Measurements from ENCODE around the gene IGF2R. TPM values are rescaled to one million over a fixed set of nuclear protein-coding genes. Genes with fewer than 3 reads are reported as not detected.

Gene IGF2R
- total RNA-seq, 2 experiments from 2014 or later: 57.4 to 59.8 TPM

DNA sequence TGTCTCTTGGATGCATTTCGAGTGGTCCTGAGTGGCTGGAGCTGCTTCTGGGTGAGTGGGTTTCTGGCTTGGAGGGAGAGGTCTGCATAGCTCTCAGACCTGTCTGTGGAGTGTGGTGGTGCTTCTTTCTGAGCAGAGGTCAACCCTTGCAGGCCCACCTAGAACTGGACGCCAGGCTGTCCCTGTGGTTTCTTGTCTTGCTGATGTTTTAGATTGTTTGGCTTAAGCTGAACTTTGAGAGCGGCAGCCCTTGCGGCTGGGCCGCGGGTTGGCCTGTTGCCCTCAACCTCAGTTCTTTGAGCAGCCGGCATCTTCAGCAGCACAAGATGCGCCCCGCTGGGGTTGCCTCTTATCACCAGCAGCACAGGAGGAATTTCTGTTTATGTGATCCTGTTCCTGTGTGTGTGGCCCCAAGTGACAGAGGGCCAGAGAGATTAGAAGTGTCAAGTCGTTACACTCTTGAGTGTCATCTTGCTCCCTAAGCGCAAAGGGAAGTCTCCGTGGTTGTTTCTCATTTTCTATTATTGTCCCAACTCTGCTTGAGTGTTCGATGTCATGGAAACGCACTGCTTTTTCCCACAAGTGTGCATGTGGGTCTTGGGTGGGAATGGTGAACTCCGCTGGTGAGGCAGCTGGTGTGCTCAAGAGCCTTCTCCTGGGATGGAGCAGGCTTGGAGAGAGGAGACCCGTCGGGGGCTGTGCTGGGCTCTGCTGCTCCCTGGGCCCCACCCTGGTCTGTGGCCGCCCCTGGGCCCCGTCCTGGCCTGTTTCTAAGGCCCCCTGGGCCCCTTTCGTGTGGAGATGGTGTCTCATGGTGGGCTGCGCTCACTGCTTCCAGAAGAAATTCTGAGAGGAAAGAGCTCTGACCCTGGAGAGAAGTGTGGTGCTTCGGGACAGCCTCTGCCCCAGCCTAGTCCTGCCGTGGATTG is 132.7 kb downstream of the IGF2R start:
- H3K27me3 Mint-ChIP-seq (ENCODE audit: low read depth): no peaks in the 10 kb centered on the region
- H3K9me3 Mint-ChIP-seq (ENCODE audit: insufficient read depth): no peaks in the 10 kb centered on the region
- peaks cover 27% of the 10 kb centered on the region for H3K4me1 Mint-ChIP-seq (ENCODE audit: low read depth)
- ChIA-PET POLR2A (no interaction called here), CTCF (interaction anchor here (0.9 kb wide), 1 partner anchor 238 kb away, joined by 3 read pairs; no protein-coding TSS in a partner anchor)
- no peak overlapping the region for H3K4me3 Mint-ChIP-seq
- ATAC-seq (no peak), DNase-seq (no peak)
- H3K36me3 Mint-ChIP-seq (ENCODE audit: low read depth): peaks cover 65% of the 10 kb centered on the region
- peak overlapping the region; percentile 30 for H3K27ac Mint-ChIP-seq

GRCh38 chr6:160102399-160102798 is 133.5 kb downstream of the IGF2R start:
- CTCF ChIA-PET: interaction anchor here (1.0 kb wide), 1 partner anchor 239 kb away, joined by 3 read pairs; no protein-coding TSS in a partner anchor
- Mint-ChIP-seq H3K4me3 (no peak overlapping the region), H3K27ac (no peak overlapping the region), H3K4me1 (ENCODE audit: low read depth) (peaks cover 27% of the 10 kb centered on the region), H3K9me3 (ENCODE audit: insufficient read depth) (no peaks in the 10 kb centered on the region), H3K36me3 (ENCODE audit: low read depth) (peaks cover 58% of the 10 kb centered on the region), H3K27me3 (ENCODE audit: low read depth) (no peaks in the 10 kb centered on the region)
- POLR2A ChIA-PET: no interaction called here
- no peak for DNase-seq
- ATAC-seq: no peak

GRCh38 chr6:160102956-160103824 is 134.3 kb downstream of the IGF2R start:
- ChIA-PET CTCF (interaction anchor here (1.0 kb wide), 1 partner anchor 240 kb away, joined by 3 read pairs; no protein-coding TSS in a partner anchor), POLR2A (no interaction called here)
- no peaks in the 10 kb centered on the region for H3K27me3 Mint-ChIP-seq (ENCODE audit: low read depth)
- peaks cover 24% of the 10 kb centered on the region for H3K4me1 Mint-ChIP-seq (ENCODE audit: low read depth)
- peaks cover 52% of the 10 kb centered on the region for H3K36me3 Mint-ChIP-seq (ENCODE audit: low read depth)
- DNase-seq: peak; percentile 47
- no peaks in the 10 kb centered on the region for H3K9me3 Mint-ChIP-seq (ENCODE audit: insufficient read depth)
- no peak overlapping the region for H3K27ac Mint-ChIP-seq
- peak; percentile 45 for ATAC-seq
- no peak overlapping the region for H3K4me3 Mint-ChIP-seq

- Mint-ChIP-seq H3K27ac (no peak overlapping the region), H3K4me3 (no peak overlapping the region), H3K4me1 (ENCODE audit: low read depth) (peaks cover 23% of the 10 kb centered on the region), H3K9me3 (ENCODE audit: insufficient read depth) (no peaks in the 10 kb centered on the region), H3K36me3 (ENCODE audit: low read depth) (peaks cover 47% of the 10 kb centered on the region), H3K27me3 (ENCODE audit: low read depth) (no peaks in the 10 kb centered on the region)
- ChIA-PET CTCF (no interaction called here), POLR2A (no interaction called here)
- ATAC-seq (no peak), DNase-seq (no peak)
Observed at GRCh38 chr6:160103825-160104100, 134.9 kb downstream of the IGF2R start.

DNA sequence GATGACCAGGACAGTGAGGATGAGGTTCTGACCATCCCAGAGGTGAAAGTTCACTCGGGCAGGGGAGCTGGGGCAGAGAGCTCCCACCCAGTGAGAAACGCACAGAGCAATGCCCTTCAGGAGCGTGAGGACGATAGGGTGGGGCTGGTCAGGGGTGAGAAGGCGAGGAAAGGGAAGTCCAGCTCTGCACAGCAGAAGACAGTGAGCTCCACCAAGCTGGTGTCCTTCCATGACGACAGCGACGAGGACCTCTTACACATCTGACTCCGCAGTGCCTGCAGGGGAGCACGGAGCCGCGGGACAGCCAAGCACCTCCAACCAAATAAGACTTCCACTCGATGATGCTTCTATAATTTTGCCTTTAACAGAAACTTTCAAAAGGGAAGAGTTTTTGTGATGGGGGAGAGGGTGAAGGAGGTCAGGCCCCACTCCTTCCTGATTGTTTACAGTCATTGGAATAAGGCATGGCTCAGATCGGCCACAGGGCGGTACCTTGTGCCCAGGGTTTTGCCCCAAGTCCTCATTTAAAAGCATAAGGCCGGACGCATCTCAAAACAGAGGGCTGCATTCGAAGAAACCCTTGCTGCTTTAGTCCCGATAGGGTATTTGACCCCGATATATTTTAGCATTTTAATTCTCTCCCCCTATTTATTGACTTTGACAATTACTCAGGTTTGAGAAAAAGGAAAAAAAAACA is 136.1 kb downstream of the IGF2R start:
- no peak for ATAC-seq
- Mint-ChIP-seq H3K27ac (no peak overlapping the region), H3K36me3 (ENCODE audit: low read depth) (peaks cover 43% of the 10 kb centered on the region), H3K9me3 (ENCODE audit: insufficient read depth) (no peaks in the 10 kb centered on the region), H3K4me1 (ENCODE audit: low read depth) (peaks cover 20% of the 10 kb centered on the region), H3K27me3 (ENCODE audit: low read depth) (no peaks in the 10 kb centered on the region), H3K4me3 (no peak overlapping the region)
- CTCF ChIA-PET: no interaction called here
- DNase-seq: no peak
- POLR2A ChIA-PET: no interaction called here

DNA sequence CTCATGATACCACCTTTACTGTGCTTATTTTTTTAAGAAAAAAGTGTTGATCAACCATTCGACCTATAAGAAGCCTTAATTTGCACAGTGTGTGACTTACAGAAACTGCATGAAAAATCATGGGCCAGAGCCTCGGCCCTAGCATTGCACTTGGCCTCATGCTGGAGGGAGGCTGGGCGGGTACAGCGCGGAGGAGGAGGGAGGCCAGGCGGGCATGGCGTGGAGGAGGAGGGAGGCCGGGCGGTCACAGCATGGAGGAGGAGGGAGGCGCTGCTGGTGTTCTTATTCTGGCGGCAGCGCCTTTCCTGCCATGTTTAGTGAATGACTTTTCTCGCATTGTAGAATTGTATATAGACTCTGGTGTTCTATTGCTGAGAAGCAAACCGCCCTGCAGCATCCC is 137.1 kb downstream of the IGF2R start:
- Mint-ChIP-seq H3K4me3 (no peak overlapping the region), H3K9me3 (ENCODE audit: insufficient read depth) (no peaks in the 10 kb centered on the region), H3K27me3 (ENCODE audit: low read depth) (no peaks in the 10 kb centered on the region), H3K27ac (no peak overlapping the region), H3K4me1 (ENCODE audit: low read depth) (peaks cover 19% of the 10 kb centered on the region), H3K36me3 (ENCODE audit: low read depth) (peaks cover 39% of the 10 kb centered on the region)
- DNase-seq (no peak), ATAC-seq (no peak)
- CTCF ChIA-PET: no interaction called here
- POLR2A ChIA-PET: no interaction called here

- ATAC-seq (no peak), DNase-seq (no peak)
- Mint-ChIP-seq H3K36me3 (ENCODE audit: low read depth) (peaks cover 35% of the 10 kb centered on the region), H3K27ac (no peak overlapping the region), H3K9me3 (ENCODE audit: insufficient read depth) (no peaks in the 10 kb centered on the region), H3K4me3 (no peak overlapping the region), H3K27me3 (ENCODE audit: low read depth) (no peaks in the 10 kb centered on the region), H3K4me1 (ENCODE audit: low read depth) (peaks cover 13% of the 10 kb centered on the region)
- CTCF ChIA-PET: no interaction called here
- POLR2A ChIA-PET: no interaction called here
Observed at GRCh38 chr6:160106701-160107100, 137.8 kb downstream of the IGF2R start.

DNA sequence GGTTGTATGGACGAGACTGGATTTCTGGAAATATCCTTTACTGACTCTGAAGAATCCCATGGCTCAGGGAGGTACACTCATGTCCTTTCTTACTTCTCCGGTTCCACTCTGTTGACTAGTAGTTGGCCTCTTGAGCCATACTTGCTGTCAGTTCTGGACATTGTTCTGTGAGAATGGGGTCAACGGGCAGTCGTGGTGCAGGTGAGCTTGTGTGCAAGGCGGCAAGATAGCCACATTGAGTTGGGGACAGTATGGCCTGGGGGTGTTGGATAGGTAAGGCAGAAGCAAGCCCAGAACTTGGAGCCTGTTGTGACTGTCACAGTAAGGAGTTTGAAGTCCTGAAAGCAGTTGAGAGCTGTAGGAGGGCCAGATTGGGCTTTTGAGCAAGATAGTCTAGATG is 139.2 kb downstream of the IGF2R start:
- Mint-ChIP-seq H3K9me3 (ENCODE audit: insufficient read depth) (no peaks in the 10 kb centered on the region), H3K4me1 (ENCODE audit: low read depth) (peaks cover 13% of the 10 kb centered on the region), H3K36me3 (ENCODE audit: low read depth) (peaks cover 30% of the 10 kb centered on the region), H3K4me3 (no peak overlapping the region), H3K27me3 (ENCODE audit: low read depth) (no peaks in the 10 kb centered on the region), H3K27ac (peak overlapping the region; percentile 13)
- DNase-seq: no peak
- ChIA-PET CTCF (no interaction called here), POLR2A (no interaction called here)
- ATAC-seq: no peak

- Mint-ChIP-seq H3K27ac (no peak overlapping the region), H3K4me3 (no peak overlapping the region), H3K9me3 (ENCODE audit: insufficient read depth) (no peaks in the 10 kb centered on the region), H3K36me3 (ENCODE audit: low read depth) (peaks cover 11% of the 10 kb centered on the region), H3K4me1 (ENCODE audit: low read depth) (peaks cover 13% of the 10 kb centered on the region), H3K27me3 (ENCODE audit: low read depth) (no peaks in the 10 kb centered on the region)
- no peak for ATAC-seq
- no peak for DNase-seq
- ChIA-PET POLR2A (no interaction called here), CTCF (no interaction called here)
Observed at GRCh38 chr6:160110586-160111123, 141.8 kb downstream of the IGF2R start.

- CTCF ChIA-PET: no interaction called here
- H3K9me3 Mint-ChIP-seq (ENCODE audit: insufficient read depth): no peaks in the 10 kb centered on the region
Observed at GRCh38 chr6:160111806-160112205, 142.9 kb downstream of the IGF2R start.

GRCh38 chr6:160112628-160113299 is 143.9 kb downstream of the IGF2R start:
- H3K27ac Mint-ChIP-seq: no peak overlapping the region
- DNase-seq (no peak), ATAC-seq (no peak)
- ChIA-PET POLR2A (no interaction called here), CTCF (no interaction called here)
- no peak overlapping the region for H3K4me3 Mint-ChIP-seq
- H3K9me3 Mint-ChIP-seq (ENCODE audit: insufficient read depth): no peaks in the 10 kb centered on the region
- H3K4me1 Mint-ChIP-seq (ENCODE audit: low read depth): peaks cover 13% of the 10 kb centered on the region
- peaks cover 8% of the 10 kb centered on the region for H3K36me3 Mint-ChIP-seq (ENCODE audit: low read depth)
- H3K27me3 Mint-ChIP-seq (ENCODE audit: low read depth): no peaks in the 10 kb centered on the region

More at GRCh38 chr6:160111806-160112205, 142.9 kb downstream of the IGF2R start:
- DNase-seq (no peak), ATAC-seq (no peak)
- Mint-ChIP-seq H3K4me3 (no peak overlapping the region), H3K27ac (no peak overlapping the region), H3K36me3 (ENCODE audit: low read depth) (peaks cover 7% of the 10 kb centered on the region), H3K27me3 (ENCODE audit: low read depth) (no peaks in the 10 kb centered on the region), H3K4me1 (ENCODE audit: low read depth) (peaks cover 13% of the 10 kb centered on the region)
- POLR2A ChIA-PET: no interaction called here
